Cerebellar nuclear complex (tissue), 1 donor: ENCODE results near the gene MAMSTR.
A peak's percentile ranks its signal among the peaks of the same experiment; 100 is the strongest.
"Not testable (repeated sequence)": the region's sequence is repeated elsewhere in the genome, so short reads cannot be mapped to it uniquely, and the experiment has no call there.

Source experiments
- DNase-seq, 2 experiments: peaks; one replicate each; lab custom pipeline; 2025; lab: John Stamatoyannopoulos, UW

Gene MAMSTR

GRCh38 chr19:48719263-48720171 lies at the start of gene MAMSTR:
MAMSTR (minus strand) TSS chr19:48719725; CDS start chr19:48719031, 694 bp downstream.
- no peak for DNase-seq

GRCh38 chr19:48768994-48769713 lies 49.6 kb upstream of the MAMSTR start:
- no peak for DNase-seq

- not testable (repeated sequence) for DNase-seq
These were observed 48.7 kb upstream of the MAMSTR start for GRCh38 chr19:48768171-48768753.

- DNase-seq = not testable (repeated sequence)
These were observed 46.3 kb upstream of the MAMSTR start for GRCh38 chr19:48765816-48766215.

GRCh38 chr19:48760504-48761205 lies 41.1 kb upstream of the MAMSTR start:
- no peak for DNase-seq

GRCh38 chr19:48757741-48758144 lies 38.2 kb upstream of the MAMSTR start:
- no peak for DNase-seq

GRCh38 chr19:48757089-48757675 lies 37.7 kb upstream of the MAMSTR start:
- DNase-seq = no peak

- DNase-seq = no peak
These were observed 37.2 kb upstream of the MAMSTR start for GRCh38 chr19:48756686-48757085.

- DNase-seq = no peak
These were observed 36.7 kb upstream of the MAMSTR start for GRCh38 chr19:48756212-48756611.

GRCh38 chr19:48755787-48756186 lies 36.3 kb upstream of the MAMSTR start:
- no peak for DNase-seq

- DNase-seq = no peak
These were observed 35.6 kb upstream of the MAMSTR start, which contains the start of gene FGF21 for GRCh38 chr19:48755084-48755641. FGF21 (plus strand) TSS chr19:48755524; CDS start chr19:48756237, 713 bp downstream.

GRCh38 chr19:48752496-48753365 lies 33.2 kb upstream of the MAMSTR start, which contains the start of gene FUT1:
FUT1 (minus strand) TSS chr19:48752641; CDS start chr19:48751281, 1,360 bp downstream.
- peak in 1 of 2 experiments; percentile 41 for DNase-seq

GRCh38 chr19:48751845-48752495 lies 32.4 kb upstream of the MAMSTR start:
- DNase-seq = no peak

- no peak for DNase-seq
These were observed 31.4 kb upstream of the MAMSTR start for GRCh38 chr19:48750771-48751504.

GRCh38 chr19:48750351-48750750 lies 30.8 kb upstream of the MAMSTR start:
- no peak for DNase-seq

GRCh38 chr19:48749571-48750198 lies 30.2 kb upstream of the MAMSTR start:
- no peak for DNase-seq

GRCh38 chr19:48746738-48747575 lies 27.4 kb upstream of the MAMSTR start, which contains the start of gene IZUMO1:
IZUMO1 (minus strand) TSS chr19:48746909; CDS start chr19:48745859, 1,050 bp downstream.
- DNase-seq = peak; percentile 18 to 83
